ENCODE data around the gene TRIM14. TPM values are rescaled to one million over a fixed set of nuclear protein-coding genes. Genes with fewer than 3 reads are reported as not detected.

The TRIM14 gene
- total and polyA plus RNA-seq, 2 of the 13 experiments (the other 11 are each of a cell fraction or from before 2014, with no cell fraction given) = 9.2 to 13.0 TPM

GRCh38 chr9:98162613-98163012 is 43.6 kb upstream of the TRIM14 start (continued):
- TF ChIP-seq HNF1A (IDR thresholded peaks at IDR 0.05; ENCODE audit: low read depth) (no peak), HNF1A (CRISPR knock-in tag; IDR thresholded peaks at IDR 0.05; ENCODE audit: borderline replicate concordance) (no peak)

GRCh38 chr9:98161851-98162250 is 42.8 kb upstream of the TRIM14 start:
- intact Hi-C loops (cut with micrococcal nuclease; ENCODE audit: unreplicated experiment) (loop anchor here (10.0 kb wide), 1 partner anchor 47 kb away; the partner anchor contains the start of gene TRIM14), in situ Hi-C loops (cut with HindIII; ENCODE audit: extremely low pct_ligation_motif_present, low pct_unique_long_range_greater_than_20kb) (no loop called here)
- ChIA-PET CTCF (ENCODE audit: low intra/inter-chr PET ratio, low total read pairs) (no interaction called here), POLR2A (interaction anchor here (1.4 kb wide), 1 partner anchor 21 kb away, joined by 3 read pairs; no protein-coding TSS in a partner anchor)
- no peak for TF ChIP-seq RBAK (CRISPR knock-in tag; IDR thresholded peaks at IDR 0.05)
- TF ChIP-seq TBX2 (CRISPR knock-in tag; IDR thresholded peaks at IDR 0.05; ENCODE audit: borderline replicate concordance) = no peak
- no peak for TF ChIP-seq MTF2 (CRISPR knock-in tag; IDR thresholded peaks at IDR 0.05; ENCODE audit: borderline replicate concordance)
- no peak for TF ChIP-seq ZNF766 (CRISPR knock-in tag; IDR thresholded peaks at IDR 0.05; ENCODE audit: borderline replicate concordance)
- TF ChIP-seq PBX2 (CRISPR knock-in tag; IDR thresholded peaks at IDR 0.05) = no peak
- no peak for TF ChIP-seq ZNF704 (CRISPR knock-in tag; IDR thresholded peaks at IDR 0.05; ENCODE audit: borderline replicate concordance)
- TF ChIP-seq ZNF749 (CRISPR knock-in tag; IDR thresholded peaks at IDR 0.05; ENCODE audit: borderline replicate concordance) = no peak
- no peak for TF ChIP-seq TRIM24 (CRISPR knock-in tag; IDR thresholded peaks at IDR 0.05)
- Histone ChIP-seq H2AFZ (ENCODE audit: low read length) (no peak overlapping the region), H3K9me3 (ENCODE audit: low read length) (no peaks in the 10 kb centered on the region), H3K27ac (ENCODE audit: extremely low read length, insufficient read depth, low read length) (no peak overlapping the region), H3K4me1 (ENCODE audit: insufficient read depth, low read length) (peaks cover 57% of the 10 kb centered on the region), H4K20me1 (ENCODE audit: insufficient read depth, low read length) (no peaks in the 10 kb centered on the region), H3K4me2 (ENCODE audit: low read depth, low read length) (no peak overlapping the region), H3K9ac (ENCODE audit: insufficient read depth, low read depth, low read length) (no peak overlapping the region), H3K36me3 (replicated peaks in 1 of 2; ENCODE audit: control insufficient read depth in 1 of 2, insufficient read depth in 2 of 2, low read length in 2 of 2) (peaks cover 3 to 7% of the 10 kb centered on the region in 2 experiments; a peak in 3 of 5 replicates), H3K79me2 (ENCODE audit: insufficient read depth, low read length) (peaks cover 21% of the 10 kb centered on the region), H3K27me3 (ENCODE audit: control insufficient read depth in 1 of 2, insufficient read depth in 2 of 2, low read length in 2 of 2) (no peaks in the 10 kb centered on the region), H3K4me3 (replicated peaks in 1 of 3; ENCODE audit: insufficient read depth in 1 of 3, low read depth in 2 of 3, low read length in 3 of 3) (no peak overlapping the region)
- WGBS (ENCODE audit: low lambda C conversion rate) = 90% methylated on average over 2 of the region's 4 CpGs
- ATAC-seq (no peak), FAIRE-seq (no peak), DNase-seq (ENCODE audit: low spot score) (no peak)
- BruUV-seq (replicated peaks) = no TSS peak

Data from HepG2 (cell line).